Inflammatory macrophage (primary cell): Measurements from ENCODE around the gene ARRDC5.
A peak's percentile ranks its signal among the peaks of the same experiment; 100 is the strongest.
"Not testable (repeated sequence)": the region's sequence is repeated elsewhere in the genome, so short reads cannot be mapped to it uniquely, and the experiment has no call there.

ENCODE experiments used
- DNase-seq, 2 donors: peaks; one replicate each; pipeline ENCODE4 v3.0.0-alpha.2; 2020 to 2022

ARRDC5 gene

GRCh38 chr19:4867534-4868285 lies 35.0 kb downstream of the ARRDC5 start, which contains the start of gene PLIN3:
Gene PLIN3, minus strand, starts transcription at chr19:4867667. Its CDS starts 6,273 bp downstream, at chr19:4861394.
- peak; percentile 96 to 97 for DNase-seq

- peak; percentile 61 to 66 for DNase-seq
Measured at GRCh38 chr19:4866595-4867424, 35.9 kb downstream of the ARRDC5 start.

GRCh38 chr19:4861147-4861546 lies 41.5 kb downstream of the ARRDC5 start:
- no peak for DNase-seq

- DNase-seq = no peak
Measured at GRCh38 chr19:4859697-4860096, 43.0 kb downstream of the ARRDC5 start.

GRCh38 chr19:4856468-4856867 lies 46.2 kb downstream of the ARRDC5 start:
- DNase-seq = not testable (repeated sequence)

GRCh38 chr19:4853506-4853905 lies 49.2 kb downstream of the ARRDC5 start:
- DNase-seq = not testable (repeated sequence)

GRCh38 chr19:4852484-4852883 lies 50.2 kb downstream of the ARRDC5 start:
- no peak for DNase-seq

- DNase-seq = peak; percentile 37 to 49
Measured at GRCh38 chr19:4851551-4852290, 51.0 kb downstream of the ARRDC5 start.

GRCh38 chr19:4849019-4849418 lies 53.7 kb downstream of the ARRDC5 start:
- DNase-seq = no peak

- no peak for DNase-seq
Measured at GRCh38 chr19:4847190-4847973, 55.3 kb downstream of the ARRDC5 start.

- not testable (repeated sequence) for DNase-seq
Measured at GRCh38 chr19:4845975-4846374, 56.7 kb downstream of the ARRDC5 start.

GRCh38 chr19:4844348-4845179 lies 58.1 kb downstream of the ARRDC5 start:
- DNase-seq = no peak

- DNase-seq = no peak
Measured at GRCh38 chr19:4843647-4843965, 59.1 kb downstream of the ARRDC5 start.
